ENCODE measurements around the gene TBCD. TPM values are rescaled to one million over a fixed set of nuclear protein-coding genes. Genes with fewer than 3 reads are reported as not detected.
A peak's percentile ranks its signal among the peaks of the same experiment; 100 is the strongest.

Gene TBCD
- total and polyA plus RNA-seq, 9 of the 15 experiments (the other 6 are each of a cell fraction or from before 2014, with no cell fraction given) = 8.9 to 98.5 (median 28.0) TPM

DNA sequence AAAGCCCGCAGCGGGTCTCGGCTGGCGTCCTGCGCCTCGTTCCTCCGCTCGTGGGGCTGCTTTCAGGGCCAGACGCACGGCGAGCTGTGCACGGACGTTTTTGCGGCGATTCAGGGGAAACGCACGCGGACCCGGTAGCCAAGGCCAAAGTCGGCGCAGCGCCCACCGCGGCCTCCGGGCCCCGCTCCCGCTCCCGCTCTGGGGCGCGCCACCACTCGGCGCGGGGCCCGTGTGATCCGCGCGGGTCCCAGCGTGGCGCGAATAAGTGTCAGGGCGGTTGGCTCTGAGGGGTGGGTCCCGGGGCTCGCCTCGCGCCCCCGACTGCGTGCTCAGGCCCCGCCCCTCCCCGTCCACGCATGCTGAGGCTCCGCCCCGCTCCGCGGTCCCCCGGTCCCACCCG is 694 bp upstream of the TBCD start:
- in situ Hi-C loops (cut with MboI) (no loop called here), intact Hi-C loops (cut with micrococcal nuclease) (loop anchor here (5.0 kb wide), 1 partner anchor 34 kb away; the partner anchor contains the start of gene FN3KRP)
- H3K27ac ChIP-seq (ENCODE audit: extremely low read depth, low read depth, low read length) = peak overlapping the region; percentile 82
- peak overlapping the region; percentile 77 for H2AFZ ChIP-seq (ENCODE audit: low read depth, low read length)
- peaks cover 21% of the 10 kb centered on the region for H3K36me3 ChIP-seq (ENCODE audit: control insufficient read depth, insufficient read depth, low read length)
- peaks cover 12% of the 10 kb centered on the region for H3K9me3 ChIP-seq (replicated peaks; ENCODE audit: control insufficient read depth, insufficient read depth, low read depth, low read length)
- peaks cover 24 to 38% of the 10 kb centered on the region in 2 experiments for H3K4me1 ChIP-seq (replicated peaks in 1 of 2; ENCODE audit: control insufficient read depth in 2 of 2, insufficient read depth in 2 of 2, low read length in 2 of 2)
- no TSS peak for BruUV-seq (replicated peaks)
- peak; percentile 53 for ATAC-seq
- FAIRE-seq = no peak
- H3K9me1 ChIP-seq (ENCODE audit: control insufficient read depth, insufficient read depth, low read length) = peaks cover 2% of the 10 kb centered on the region
- peak overlapping the region; percentile 70 for H3K4me2 ChIP-seq (ENCODE audit: insufficient read depth, low read length)
- 20% methylated on average over 3 of the region's 56 CpGs for WGBS (ENCODE audit: insufficient coverage, low coverage, missing lambda C conversion rate)
- H4K20me1 ChIP-seq (replicated peaks; ENCODE audit: control insufficient read depth, insufficient read depth, low read length) = no peaks in the 10 kb centered on the region
- CTCF ChIA-PET (ENCODE audit: low intra/inter-chr PET ratio) = no interaction called here
- POLR2A ChIA-PET = no interaction called here
- H3K4me3 ChIP-seq = peak overlapping the region; percentile 51
- H3K79me2 ChIP-seq (ENCODE audit: control insufficient read depth, insufficient read depth, low read length) = peaks cover 39% of the 10 kb centered on the region
- DNase-seq (ENCODE audit: extremely low read depth in 1 of 4, low spot score in 3 of 4) = no peak
- H3K9ac ChIP-seq (ENCODE audit: insufficient read depth in 1 of 2, low read depth in 2 of 2, low read length in 2 of 2) = peak overlapping the region; percentile 53 to 92; a peak in 3 of 4 replicates
- no peaks in the 10 kb centered on the region for H3K27me3 ChIP-seq (ENCODE audit: control insufficient read depth in 2 of 2, insufficient read depth in 2 of 2, low read length in 2 of 2)
- TF ChIP-seq ZNF785 (CRISPR knock-in tag; IDR thresholded peaks at IDR 0.05) (no peak), FOXK2 (conservative IDR thresholded peaks at IDR 0.05 in 1 of 2, IDR thresholded peaks at IDR 0.05 in 1 of 2; ENCODE audit: low read depth in 2 of 2) (no peak), FOXM1 (IDR thresholded peaks at IDR 0.05; ENCODE audit: low read depth) (no peak), FOXM1 (CRISPR knock-in tag; IDR thresholded peaks at IDR 0.05; ENCODE audit: low read depth) (no peak), MAFG (tag; conservative IDR thresholded peaks at IDR 0.05) (no peak), POLR2B (IDR thresholded peaks at IDR 0.05; ENCODE audit: low read depth, partially characterized antibody) (no peak), ZNF384 (IDR thresholded peaks at IDR 0.05; ENCODE audit: low read depth, low read length) (no peak), NR2C2 (CRISPR knock-in tag; IDR thresholded peaks at IDR 0.05) (no peak), NR2C2 (tag; IDR thresholded peaks at IDR 0.05) (no peak), SMARCE1 (IDR thresholded peaks at IDR 0.05) (no peak), STAT6 (CRISPR knock-in tag; IDR thresholded peaks at IDR 0.05) (no peak), SUPT5H (IDR thresholded peaks at IDR 0.05) (no peak), RBM39 (optimal IDR thresholded peaks at IDR 0.05; ENCODE audit: low read depth, low read length) (no peak), ZNF408 (CRISPR knock-in tag; IDR thresholded peaks at IDR 0.05; ENCODE audit: low read depth) (no peak), ZNF584 (CRISPR knock-in tag; IDR thresholded peaks at IDR 0.05; ENCODE audit: low read depth) (no peak), NFIX (CRISPR knock-in tag; IDR thresholded peaks at IDR 0.05; ENCODE audit: low read depth) (no peak), HOXB6 (CRISPR knock-in tag; IDR thresholded peaks at IDR 0.05; ENCODE audit: borderline replicate concordance) (no peak), PURB (CRISPR knock-in tag; IDR thresholded peaks at IDR 0.05; ENCODE audit: low read depth) (no peak), NCOR1 (IDR thresholded peaks at IDR 0.05) (no peak)
- TF ChIP-seq, protein P1, sequence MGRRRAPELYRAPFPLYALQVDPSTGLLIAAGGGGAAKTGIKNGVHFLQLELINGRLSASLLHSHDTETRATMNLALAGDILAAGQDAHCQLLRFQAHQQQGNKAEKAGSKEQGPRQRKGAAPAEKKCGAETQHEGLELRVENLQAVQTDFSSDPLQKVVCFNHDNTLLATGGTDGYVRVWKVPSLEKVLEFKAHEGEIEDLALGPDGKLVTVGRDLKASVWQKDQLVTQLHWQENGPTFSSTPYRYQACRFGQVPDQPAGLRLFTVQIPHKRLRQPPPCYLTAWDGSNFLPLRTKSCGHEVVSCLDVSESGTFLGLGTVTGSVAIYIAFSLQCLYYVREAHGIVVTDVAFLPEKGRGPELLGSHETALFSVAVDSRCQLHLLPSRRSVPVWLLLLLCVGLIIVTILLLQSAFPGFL (CRISPR knock-in tag; IDR thresholded peaks at IDR 0.05) = no peak
- TF ChIP-seq, protein P2, sequence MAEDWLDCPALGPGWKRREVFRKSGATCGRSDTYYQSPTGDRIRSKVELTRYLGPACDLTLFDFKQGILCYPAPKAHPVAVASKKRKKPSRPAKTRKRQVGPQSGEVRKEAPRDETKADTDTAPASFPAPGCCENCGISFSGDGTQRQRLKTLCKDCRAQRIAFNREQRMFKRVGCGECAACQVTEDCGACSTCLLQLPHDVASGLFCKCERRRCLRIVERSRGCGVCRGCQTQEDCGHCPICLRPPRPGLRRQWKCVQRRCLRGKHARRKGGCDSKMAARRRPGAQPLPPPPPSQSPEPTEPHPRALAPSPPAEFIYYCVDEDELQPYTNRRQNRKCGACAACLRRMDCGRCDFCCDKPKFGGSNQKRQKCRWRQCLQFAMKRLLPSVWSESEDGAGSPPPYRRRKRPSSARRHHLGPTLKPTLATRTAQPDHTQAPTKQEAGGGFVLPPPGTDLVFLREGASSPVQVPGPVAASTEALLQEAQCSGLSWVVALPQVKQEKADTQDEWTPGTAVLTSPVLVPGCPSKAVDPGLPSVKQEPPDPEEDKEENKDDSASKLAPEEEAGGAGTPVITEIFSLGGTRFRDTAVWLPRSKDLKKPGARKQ (CRISPR knock-in tag; IDR thresholded peaks at IDR 0.05) = 0 out of 2 replicates have a peak, but pooled peaks have one; percentile 35
